OCI-LY1 (cell line): ENCODE results near the gene RAD51B.

Experiments used
- EZH2 ChIP-seq: fragments of 200-600 bp; sonication (generic), shearing (Covaris generic); IDR thresholded peaks from 2 replicates; pipeline ENCODE4 v1.8.0; 2017; ENCODE audit warnings: borderline replicate concordance, mixed run types, mild to moderate bottlenecking, antibody characterized with exemption, low read length, moderate library complexity, mixed read lengths
- TF ChIP-seq, protein P1 (sequence below): fragments of 200-600 bp; sonication (generic), shearing (Covaris generic); IDR thresholded peaks from 2 replicates; pipeline ENCODE4 v1.5.1; 2017; ENCODE audit warnings: mild to moderate bottlenecking, antibody characterized with exemption, low read length, moderate library complexity, mixed read lengths

DNA sequence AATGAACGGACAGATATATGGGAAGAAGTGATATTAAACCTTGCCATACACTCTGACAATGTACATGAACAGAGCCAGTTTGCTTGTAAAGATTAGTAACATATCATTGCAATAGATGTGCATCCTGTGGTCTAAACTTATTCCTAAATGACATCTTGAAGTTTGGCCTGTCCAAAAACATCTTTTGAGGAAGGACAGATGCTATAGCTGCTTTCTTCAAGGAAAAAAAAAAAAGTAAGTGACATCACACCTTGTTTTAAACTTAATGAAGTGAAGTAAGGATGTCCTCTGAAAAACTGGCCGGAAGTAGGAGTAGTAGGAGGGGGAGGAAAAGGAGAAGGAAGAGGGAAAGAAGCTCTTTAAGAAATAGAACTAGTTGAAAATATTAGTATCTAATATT, 132.8 kb downstream of the RAD51B start:
- TF ChIP-seq, protein P1, sequence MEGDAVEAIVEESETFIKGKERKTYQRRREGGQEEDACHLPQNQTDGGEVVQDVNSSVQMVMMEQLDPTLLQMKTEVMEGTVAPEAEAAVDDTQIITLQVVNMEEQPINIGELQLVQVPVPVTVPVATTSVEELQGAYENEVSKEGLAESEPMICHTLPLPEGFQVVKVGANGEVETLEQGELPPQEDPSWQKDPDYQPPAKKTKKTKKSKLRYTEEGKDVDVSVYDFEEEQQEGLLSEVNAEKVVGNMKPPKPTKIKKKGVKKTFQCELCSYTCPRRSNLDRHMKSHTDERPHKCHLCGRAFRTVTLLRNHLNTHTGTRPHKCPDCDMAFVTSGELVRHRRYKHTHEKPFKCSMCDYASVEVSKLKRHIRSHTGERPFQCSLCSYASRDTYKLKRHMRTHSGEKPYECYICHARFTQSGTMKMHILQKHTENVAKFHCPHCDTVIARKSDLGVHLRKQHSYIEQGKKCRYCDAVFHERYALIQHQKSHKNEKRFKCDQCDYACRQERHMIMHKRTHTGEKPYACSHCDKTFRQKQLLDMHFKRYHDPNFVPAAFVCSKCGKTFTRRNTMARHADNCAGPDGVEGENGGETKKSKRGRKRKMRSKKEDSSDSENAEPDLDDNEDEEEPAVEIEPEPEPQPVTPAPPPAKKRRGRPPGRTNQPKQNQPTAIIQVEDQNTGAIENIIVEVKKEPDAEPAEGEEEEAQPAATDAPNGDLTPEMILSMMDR: no peak
- no peak for TF ChIP-seq EZH2
